Testis (tissue), 3 donors: Measurements from ENCODE around the gene GRM8. TPM values are rescaled to one million over a fixed set of nuclear protein-coding genes. Genes with fewer than 3 reads are reported as not detected.

ENCODE experiments used
- DNase-seq: peaks from one replicate; pipeline ENCODE4 v3.0.0-alpha.2; 2019
- H3K27ac ChIP-seq, 2 donors: fragments of 200-600 bp; sonication (generic); one replicate each; pipeline ENCODE4 v1.5.1; 2019
- H3K27me3 ChIP-seq: fragments of 200-600 bp; sonication (generic); one replicate; pipeline ENCODE4 v1.5.1; 2019
- H3K36me3 ChIP-seq: fragments of 200-600 bp; sonication (generic); one replicate; pipeline ENCODE4 v1.5.1; 2017; ENCODE audit warnings: low read depth; ENCODE audit errors: missing control alignments
- H3K4me1 ChIP-seq: fragments of 200-600 bp; sonication (generic); one replicate; pipeline ENCODE4 v1.5.1; 2019
- H3K4me3 ChIP-seq, 2 donors: fragments of 200-600 bp; sonication (generic); one replicate each; pipeline ENCODE4 v1.5.1; 2017 to 2019
- H3K9me3 ChIP-seq: fragments of 200-600 bp; sonication (generic); one replicate; pipeline ENCODE4 v1.5.1; 2017
- POLR2A ChIP-seq: fragments of 450-650 bp; IDR thresholded peaks from one replicate; pipeline ENCODE4 v1.6.1; 2017; ENCODE audit warnings: antibody characterized with exemption, mild to moderate bottlenecking, moderate library complexity
- WGBS, 2 donors: methylation state at CpG; one replicate each; pipeline ENCODE4 v1.1.5; 2018; 5-methylcytosine and 5-hydroxymethylcytosine counted together
- intact Hi-C: fragments of 100-400 bp; cut with DNase I; formaldehyde crosslinking; loops from one replicate; pipeline ENCODE4 v1.15.1; 2023; ENCODE audit warnings: low total_unique reads
- polyA plus RNA-seq: library from polyadenylated mRNA; stranded (reverse); fragments of 350-450 nt; fragmentation: Illumina TruSeq; extraction: RNeasy Lipid Tissue Mini Kit (QIAGEN cat#74804); gene quantifications from one replicate; pipeline ENCODE4 v1.2.3, GENCODE V29; 2014; ENCODE audit warnings: low read depth, low replicate concordance; ENCODE audit not compliant: insufficient read depth
- total RNA-seq, 2 donors: library from RNA; depleted of rRNA; stranded (reverse); fragments of >200 nt; gene quantifications; one replicate each; pipeline ENCODE4 v1.2.3, GENCODE V29; 2016
- TF ChIP-seq, protein P1 (sequence below), 3 experiments: fragments of 450-650 bp in 2 of 3; fragments of 200-600 bp in 1 of 3; sonication (generic) in 1 of 3; IDR thresholded peaks; one replicate each; pipeline ENCODE4 v1.5.1; 2016 to 2019; ENCODE audit warnings: antibody characterized with exemption in 3 of 3, mild to moderate bottlenecking in 2 of 3, moderate library complexity in 1 of 3

GRM8 gene
- total and polyA plus RNA-seq, 3 donors from 2014 or later = 7.1 to 8.2 (median 7.1) TPM

DNA sequence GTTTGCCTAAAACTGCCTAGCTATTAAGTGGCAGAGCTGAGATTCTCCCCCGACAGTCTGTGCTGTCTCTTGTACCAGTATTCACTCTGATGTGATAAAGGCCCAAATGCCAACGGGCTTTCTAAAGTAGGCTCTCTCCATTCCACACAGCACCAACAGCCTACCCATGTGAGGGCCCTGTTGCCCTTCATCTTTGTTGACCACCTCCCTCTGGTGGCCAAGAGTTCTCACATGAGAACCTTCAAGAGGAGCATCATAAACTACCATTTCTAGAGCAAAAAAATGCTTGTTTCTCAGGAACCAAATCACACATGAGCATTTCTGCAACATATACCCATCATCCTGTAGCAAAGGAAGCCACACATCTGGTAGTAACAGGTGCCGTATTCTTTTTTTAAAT, 185.8 kb downstream of the GRM8 start:
- WGBS, 2 donors = 73 to 86% methylated on average over 3 of the region's 3 CpGs
- intact Hi-C loops = no loop called here

DNA sequence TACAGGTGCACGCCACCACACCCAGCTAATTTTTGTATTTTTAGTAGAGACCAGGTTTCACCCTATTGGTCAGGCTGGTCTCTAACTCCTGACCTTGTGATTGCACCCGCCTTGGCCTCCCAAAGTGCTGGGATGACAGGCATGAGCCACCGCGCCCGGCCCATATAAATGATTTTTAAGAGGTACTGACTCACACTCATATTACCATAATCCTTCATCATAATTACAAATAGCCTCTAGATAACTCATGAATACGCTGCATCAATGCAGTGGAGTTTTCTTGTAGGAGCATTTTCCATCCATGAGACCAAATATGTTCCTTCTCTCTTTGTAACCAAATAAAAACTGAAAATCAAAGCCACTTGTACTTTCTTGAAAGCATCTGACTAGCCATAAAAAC, 193.3 kb downstream of the GRM8 start:
- WGBS, 2 donors = 87 to 91% methylated on average over 6 of the region's 6 CpGs
- H3K4me3 ChIP-seq = no peak overlapping the region
- H3K4me1 ChIP-seq = no peaks in the 10 kb centered on the region
- intact Hi-C loops = no loop called here
- no peaks in the 10 kb centered on the region for H3K36me3 ChIP-seq
- TF ChIP-seq, protein P1, sequence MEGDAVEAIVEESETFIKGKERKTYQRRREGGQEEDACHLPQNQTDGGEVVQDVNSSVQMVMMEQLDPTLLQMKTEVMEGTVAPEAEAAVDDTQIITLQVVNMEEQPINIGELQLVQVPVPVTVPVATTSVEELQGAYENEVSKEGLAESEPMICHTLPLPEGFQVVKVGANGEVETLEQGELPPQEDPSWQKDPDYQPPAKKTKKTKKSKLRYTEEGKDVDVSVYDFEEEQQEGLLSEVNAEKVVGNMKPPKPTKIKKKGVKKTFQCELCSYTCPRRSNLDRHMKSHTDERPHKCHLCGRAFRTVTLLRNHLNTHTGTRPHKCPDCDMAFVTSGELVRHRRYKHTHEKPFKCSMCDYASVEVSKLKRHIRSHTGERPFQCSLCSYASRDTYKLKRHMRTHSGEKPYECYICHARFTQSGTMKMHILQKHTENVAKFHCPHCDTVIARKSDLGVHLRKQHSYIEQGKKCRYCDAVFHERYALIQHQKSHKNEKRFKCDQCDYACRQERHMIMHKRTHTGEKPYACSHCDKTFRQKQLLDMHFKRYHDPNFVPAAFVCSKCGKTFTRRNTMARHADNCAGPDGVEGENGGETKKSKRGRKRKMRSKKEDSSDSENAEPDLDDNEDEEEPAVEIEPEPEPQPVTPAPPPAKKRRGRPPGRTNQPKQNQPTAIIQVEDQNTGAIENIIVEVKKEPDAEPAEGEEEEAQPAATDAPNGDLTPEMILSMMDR (IDR thresholded peaks at IDR 0.05) = no peak
- TF ChIP-seq POLR2A = no peak
- H3K27me3 ChIP-seq = no peaks in the 10 kb centered on the region
- no peak overlapping the region for H3K27ac ChIP-seq
- H3K9me3 ChIP-seq = no peaks in the 10 kb centered on the region
- DNase-seq = no peak

More for the DNA sequence above, 185.8 kb downstream of the GRM8 start:
- H3K4me1 ChIP-seq = no peaks in the 10 kb centered on the region
- peak; percentile 67 for DNase-seq
- no peak overlapping the region for H3K4me3 ChIP-seq
- H3K27ac ChIP-seq = no peak overlapping the region
- H3K27me3 ChIP-seq = no peaks in the 10 kb centered on the region
- TF ChIP-seq, protein P1 (IDR thresholded peaks at IDR 0.05) = peak in 2 of 3 experiments; percentile 8 to 29
- TF ChIP-seq POLR2A = no peak
- H3K9me3 ChIP-seq = no peaks in the 10 kb centered on the region
- H3K36me3 ChIP-seq = no peaks in the 10 kb centered on the region

DNA sequence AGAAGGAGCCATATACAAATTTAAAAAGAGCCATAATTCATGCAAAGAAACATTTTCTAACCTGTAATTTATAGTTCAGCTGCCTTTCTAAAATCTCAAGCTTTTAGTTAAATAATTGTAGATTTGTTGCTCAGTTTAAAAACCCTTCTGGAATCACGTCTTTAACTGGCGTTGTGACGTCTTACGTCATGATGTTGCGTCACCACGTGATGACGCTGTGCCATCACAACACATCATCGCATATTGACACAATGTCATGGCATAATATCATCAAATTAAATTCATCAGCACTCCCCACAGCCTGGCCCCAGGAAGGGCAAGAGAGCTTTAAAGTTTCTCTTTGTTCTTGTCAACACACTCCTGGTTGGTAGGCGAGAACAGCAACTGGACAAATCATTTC, 194.8 kb downstream of the GRM8 start:
- H3K4me1 ChIP-seq = no peaks in the 10 kb centered on the region
- H3K27ac ChIP-seq = no peak overlapping the region
- no peaks in the 10 kb centered on the region for H3K36me3 ChIP-seq
- H3K9me3 ChIP-seq = no peaks in the 10 kb centered on the region
- no peaks in the 10 kb centered on the region for H3K27me3 ChIP-seq
- intact Hi-C loops = no loop called here
- H3K4me3 ChIP-seq = no peak overlapping the region
- 57 to 65% methylated on average over 9 of the region's 9 CpGs for WGBS, 2 donors
- TF ChIP-seq, protein P1 (IDR thresholded peaks at IDR 0.05) = no peak
- TF ChIP-seq POLR2A = no peak
- peak; percentile 33 for DNase-seq

DNA sequence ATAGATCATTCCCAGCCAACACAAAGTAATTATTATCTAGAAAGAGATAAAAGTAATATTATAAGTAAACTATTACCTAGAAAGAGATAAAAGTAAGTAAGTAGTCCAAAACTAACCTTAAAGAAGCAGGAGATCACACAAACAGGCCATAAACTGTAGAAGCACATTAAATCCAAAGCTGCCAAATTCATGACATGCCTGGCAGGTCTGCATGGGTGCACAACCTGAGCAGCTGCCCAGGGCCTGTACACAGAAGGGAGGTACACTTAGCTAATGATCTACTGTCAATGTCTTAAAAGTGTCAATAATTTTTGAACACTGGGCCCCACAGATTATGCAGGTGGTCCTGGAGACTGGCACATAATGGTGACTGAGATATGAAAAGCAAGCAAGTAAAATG, 196.5 kb downstream of the GRM8 start:
- no peak for DNase-seq
- no peak overlapping the region for H3K4me3 ChIP-seq
- intact Hi-C loops = no loop called here
- no peaks in the 10 kb centered on the region for H3K36me3 ChIP-seq
- no peaks in the 10 kb centered on the region for H3K4me1 ChIP-seq
- no peak overlapping the region for H3K27ac ChIP-seq
- TF ChIP-seq, protein P1 (IDR thresholded peaks at IDR 0.05) = no peak
- no peak for TF ChIP-seq POLR2A
- H3K9me3 ChIP-seq = no peaks in the 10 kb centered on the region
- no peaks in the 10 kb centered on the region for H3K27me3 ChIP-seq

DNA sequence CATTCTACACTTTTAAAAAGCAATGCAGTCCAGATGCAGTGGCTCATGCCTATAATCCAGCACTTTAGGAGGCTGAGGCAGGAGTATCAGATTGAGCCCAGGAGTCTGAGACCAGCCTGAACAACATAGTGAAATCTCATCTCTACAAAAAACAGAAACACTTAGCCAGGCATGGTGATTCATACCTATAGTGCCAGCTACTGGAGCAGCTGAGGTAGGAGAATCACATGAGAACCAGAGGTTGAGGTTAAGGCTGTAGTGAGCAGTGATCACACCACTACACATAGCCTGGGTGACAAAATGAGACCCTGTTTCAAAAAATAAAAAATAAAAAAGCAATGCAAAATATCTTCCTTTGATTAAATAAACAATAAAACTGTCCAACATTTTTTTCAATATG, 205.2 kb downstream of the GRM8 start:
- intact Hi-C loops = no loop called here
- H3K27ac ChIP-seq = no peak overlapping the region
- H3K9me3 ChIP-seq = no peaks in the 10 kb centered on the region
- no peaks in the 10 kb centered on the region for H3K27me3 ChIP-seq
- DNase-seq = no peak
- TF ChIP-seq, protein P1 (IDR thresholded peaks at IDR 0.05) = no peak
- TF ChIP-seq POLR2A = no peak
- H3K4me1 ChIP-seq = no peaks in the 10 kb centered on the region
- H3K4me3 ChIP-seq = no peak overlapping the region
- no peaks in the 10 kb centered on the region for H3K36me3 ChIP-seq
